ENCODE results near the gene KSR1. TPM values are rescaled to one million over a fixed set of nuclear protein-coding genes. Genes with fewer than 3 reads are reported as not detected.
"Not testable (repeated sequence)": the region's sequence is repeated elsewhere in the genome, so short reads cannot be mapped to it uniquely, and the experiment has no call there.

The KSR1 gene
- total RNA-seq, 1 donor from 2014 or later, result 49.7 TPM

DNA sequence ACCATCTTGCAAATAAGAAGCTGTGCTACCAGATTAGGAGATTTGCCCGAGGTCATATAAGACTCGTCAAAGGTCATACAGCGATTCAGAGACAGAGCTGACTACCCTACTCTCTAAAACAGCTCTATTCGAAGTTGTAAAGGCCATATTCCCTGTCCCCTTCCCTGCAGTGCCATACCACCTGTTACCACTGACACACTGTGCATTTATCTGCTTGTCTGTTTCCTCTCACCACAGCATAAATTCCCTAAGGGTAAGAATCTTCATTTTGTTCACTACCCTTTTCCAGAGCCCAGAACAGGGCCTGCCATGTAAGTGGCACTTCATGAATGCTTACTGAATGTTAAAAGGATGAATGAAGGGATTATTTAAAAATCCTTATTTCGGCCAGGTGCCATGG, 3.4 kb upstream of the KSR1 start:
- no peak for DNase-seq (ENCODE audit: extremely low read depth, low read depth, low spot score)

DNA sequence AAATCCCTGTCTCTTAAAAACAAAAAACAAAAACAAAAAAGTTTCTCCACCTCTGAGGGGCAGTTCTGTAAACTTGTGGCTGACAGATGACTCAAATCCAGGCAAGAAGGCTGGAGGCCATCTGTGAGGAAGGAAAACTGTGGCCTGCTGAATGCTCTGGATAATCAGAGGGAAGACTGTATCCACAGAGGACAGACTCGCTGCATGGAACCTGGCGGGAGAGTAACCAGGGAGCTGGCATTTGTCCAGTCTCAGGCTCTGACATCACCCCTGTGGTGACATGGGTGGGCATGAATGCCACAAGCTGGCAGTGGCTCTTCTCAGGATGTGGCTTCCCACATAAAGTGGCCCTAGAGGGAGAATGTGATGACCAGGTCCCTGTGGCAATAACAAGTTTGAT, 2.8 kb upstream of the KSR1 start:
- no peak for DNase-seq (ENCODE audit: extremely low read depth, low read depth, low spot score)

DNA sequence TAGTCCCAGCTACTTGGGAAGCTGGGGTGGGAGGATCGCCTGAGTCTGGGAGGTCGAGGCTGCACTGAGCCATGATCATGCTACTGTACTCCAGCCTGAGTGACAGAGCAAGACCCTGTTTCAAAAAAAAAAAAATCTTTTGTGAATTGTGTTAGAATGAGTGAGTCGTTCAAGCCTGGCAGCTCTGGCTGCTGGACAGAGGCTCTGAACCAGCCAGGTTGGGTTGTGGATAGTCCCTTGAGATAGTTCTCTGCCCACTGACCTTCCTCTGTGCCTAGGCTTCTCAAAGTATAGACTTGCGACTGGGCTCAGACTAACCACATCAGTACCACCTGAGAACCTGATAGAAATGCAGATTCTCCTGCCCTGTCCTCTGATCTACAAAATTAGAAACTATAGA, 2.2 kb upstream of the KSR1 start:
- no peak for DNase-seq (ENCODE audit: extremely low read depth, low read depth, low spot score)

DNA sequence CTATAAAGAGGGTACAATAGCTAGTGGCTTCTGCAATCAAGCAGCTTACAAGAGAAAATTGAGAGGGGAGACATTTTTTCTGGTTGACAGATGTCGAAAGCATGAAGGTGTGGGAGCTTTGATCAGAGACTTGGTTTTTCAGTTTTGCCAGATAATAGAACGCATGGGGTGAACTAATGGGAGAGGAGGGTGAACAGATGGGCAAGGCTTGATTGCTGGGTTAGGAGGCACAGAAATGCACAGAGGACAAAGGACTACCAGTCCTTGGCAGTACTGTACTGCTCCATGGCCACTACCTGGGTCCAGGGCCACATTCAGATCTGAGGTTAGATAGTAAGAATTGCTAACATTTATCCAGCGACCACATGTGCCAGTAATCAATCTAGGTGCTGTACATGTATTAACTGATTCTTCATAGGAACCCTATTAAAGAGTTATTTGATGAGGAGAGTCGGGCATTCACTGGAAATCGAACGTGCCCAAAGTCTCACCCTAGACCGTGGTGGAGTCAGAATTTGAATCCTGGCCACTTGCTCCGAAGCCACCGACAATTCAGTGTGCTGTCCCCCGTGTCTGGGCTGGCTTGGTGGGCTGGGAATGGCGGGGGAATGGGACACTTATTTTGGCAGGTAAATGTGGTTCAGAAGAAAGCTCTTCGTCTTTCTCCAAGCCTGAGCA, 873 bp upstream of the KSR1 start:
- no peak for DNase-seq (ENCODE audit: extremely low read depth, low read depth, low spot score)

DNA sequence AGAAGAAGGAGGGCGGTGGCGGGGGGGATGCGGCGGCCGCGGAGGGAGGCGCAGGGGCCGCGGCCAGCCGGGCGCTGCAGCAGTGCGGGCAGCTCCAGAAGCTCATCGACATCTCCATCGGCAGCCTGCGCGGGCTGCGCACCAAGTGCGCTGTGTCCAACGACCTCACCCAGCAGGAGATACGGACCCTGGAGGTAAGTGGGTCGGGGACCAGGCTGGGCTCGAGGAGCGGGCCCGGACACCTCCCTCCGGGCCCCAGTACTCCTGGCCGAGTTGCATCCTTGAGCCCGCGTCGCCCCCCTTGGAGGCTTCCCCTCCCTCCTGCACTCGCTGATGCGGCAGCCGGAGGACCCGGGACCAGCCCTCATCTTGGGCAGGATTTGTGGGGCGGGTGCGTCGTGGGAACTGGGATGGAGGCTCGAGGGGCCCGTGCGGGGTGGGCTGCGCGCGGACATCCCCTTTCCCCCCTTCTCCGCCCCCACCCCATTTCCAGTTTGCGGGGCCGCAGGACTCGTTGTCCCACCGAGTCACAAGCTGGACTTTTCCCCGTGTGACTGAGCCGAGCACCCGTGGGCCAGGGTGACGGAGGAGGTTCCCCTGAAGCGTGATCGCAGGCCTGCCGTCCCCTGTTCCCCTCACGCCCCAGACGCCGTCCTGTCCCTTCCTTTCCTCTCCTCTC, 572 bp downstream of the KSR1 start:
- no peak for DNase-seq (ENCODE audit: extremely low read depth, low read depth, low spot score)

DNA sequence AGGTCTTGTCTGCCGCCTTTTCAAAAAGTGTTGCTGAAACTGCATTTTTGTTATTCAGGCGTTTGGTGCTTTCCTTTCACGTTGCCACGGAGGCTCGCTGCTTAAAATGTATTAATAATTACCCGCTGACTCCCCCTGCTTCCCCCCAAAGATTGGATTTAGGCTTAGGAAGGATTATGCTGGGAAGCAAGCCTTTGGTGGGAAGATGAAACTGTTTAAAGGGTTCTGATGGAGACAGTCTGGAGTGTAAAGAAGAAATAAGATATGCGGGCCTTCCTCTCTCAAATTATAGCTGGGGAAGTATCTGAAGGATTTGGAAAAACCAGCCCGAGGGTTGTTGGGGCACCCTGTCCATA, 1.1 kb downstream of the KSR1 start:
- no peak for DNase-seq (ENCODE audit: extremely low read depth, low read depth, low spot score)

DNA sequence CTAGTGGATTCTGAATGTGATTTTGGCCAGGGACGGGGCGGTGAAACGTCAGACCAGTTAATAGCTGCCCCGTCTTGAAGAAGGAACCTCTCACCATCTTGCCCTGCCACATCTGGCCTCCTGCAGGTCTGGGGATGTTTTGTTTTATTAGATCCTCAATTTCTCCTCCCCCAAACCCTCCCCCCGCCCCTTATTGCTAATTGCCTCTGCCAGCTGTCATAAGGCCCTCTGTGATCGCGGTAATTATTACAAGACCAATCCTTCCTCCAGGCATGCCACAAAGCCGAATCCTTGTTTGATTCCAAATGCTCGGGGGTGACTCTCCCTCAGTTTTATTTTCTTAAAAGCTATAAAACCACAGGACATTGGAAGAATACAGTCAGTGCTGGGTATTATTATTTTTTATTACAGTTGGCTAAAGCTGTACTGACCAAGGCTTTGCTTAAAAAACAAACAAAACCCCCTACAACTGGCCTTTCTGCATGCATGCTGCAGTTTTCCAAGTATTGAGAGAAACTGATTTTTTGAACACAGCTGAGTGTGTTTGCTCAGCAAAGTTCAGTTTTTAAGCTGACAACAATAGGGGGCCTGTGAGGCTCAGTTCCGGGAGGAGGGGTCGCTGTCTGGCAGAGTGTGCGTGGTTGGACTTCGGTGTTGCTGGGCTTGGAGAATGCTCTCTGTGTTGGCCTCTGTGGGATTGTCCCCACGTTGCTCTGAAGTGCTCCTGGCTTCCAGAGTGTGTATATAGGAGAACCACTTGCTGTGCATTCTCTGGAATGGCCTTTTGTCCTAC, 1.7 kb downstream of the KSR1 start:
- no peak for DNase-seq (ENCODE audit: extremely low read depth, low read depth, low spot score)

DNA sequence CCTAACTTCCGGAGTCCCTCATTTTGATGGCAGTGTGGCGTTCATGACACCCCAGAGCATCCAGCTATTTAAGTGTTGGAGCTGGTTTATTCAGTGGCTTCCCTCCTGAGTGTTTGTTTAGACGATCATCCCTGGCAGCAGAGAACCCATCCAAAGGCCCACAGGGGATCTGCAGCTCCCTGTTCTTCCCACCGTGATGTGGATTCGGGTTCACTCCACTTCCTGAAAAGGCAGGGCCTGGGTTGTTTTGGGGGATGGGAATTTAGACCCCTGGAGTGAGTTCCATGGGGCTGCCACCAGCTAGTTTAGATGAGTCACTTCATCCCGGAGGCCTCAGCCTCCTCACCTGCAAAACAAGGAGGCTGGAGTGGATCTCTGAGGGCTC, 2.3 kb downstream of the KSR1 start:
- no peak for DNase-seq (ENCODE audit: extremely low read depth, low read depth, low spot score)

DNA sequence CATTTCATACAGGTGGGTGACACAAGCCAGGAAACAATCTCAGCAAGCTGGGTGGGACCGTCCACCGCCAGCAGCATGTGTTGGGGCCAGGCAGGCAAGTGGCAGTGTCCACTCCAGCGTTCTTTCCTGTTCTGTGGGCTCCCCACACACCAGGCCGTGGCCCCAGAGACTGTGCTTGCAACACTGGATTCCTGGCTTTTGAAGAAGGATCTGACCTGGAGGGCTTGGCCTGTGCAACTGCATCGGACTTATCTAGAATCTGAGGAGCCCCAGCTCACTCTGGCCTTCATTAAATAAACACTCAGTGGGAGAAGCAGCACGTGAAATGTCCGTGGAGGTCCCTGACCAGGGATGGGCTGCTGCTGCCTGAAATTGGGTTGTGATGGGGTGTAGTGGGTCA, 3.2 kb downstream of the KSR1 start:
- no peak for DNase-seq (ENCODE audit: extremely low read depth, low read depth, low spot score)

DNA sequence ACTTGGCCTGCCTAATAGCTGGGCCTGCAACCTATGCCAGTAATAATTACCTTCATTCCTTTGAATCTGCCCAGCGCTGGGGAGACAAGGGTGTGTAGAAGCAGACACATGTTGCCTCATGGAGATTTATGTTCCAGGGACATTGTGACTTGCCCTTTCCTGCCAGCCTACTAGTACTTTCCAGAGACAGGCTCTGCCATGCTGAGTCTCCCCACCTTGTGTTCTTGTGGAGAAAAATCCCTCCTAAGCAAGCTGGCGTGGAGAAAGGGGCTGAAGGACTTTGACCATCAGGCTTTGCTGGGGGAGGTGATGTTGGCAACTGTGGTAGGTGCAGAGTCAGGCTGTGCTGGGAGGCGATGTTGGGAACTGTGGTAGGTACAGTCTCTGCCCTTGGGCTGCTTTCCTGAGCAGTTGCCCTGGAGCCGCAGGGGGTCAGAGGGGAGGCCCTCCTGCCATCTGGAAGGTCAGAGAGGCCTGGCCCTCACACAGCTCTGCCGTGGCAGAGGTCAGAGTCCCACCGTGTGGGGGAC, 4.0 kb downstream of the KSR1 start:
- no peak for DNase-seq (ENCODE audit: extremely low read depth, low read depth, low spot score)

DNA sequence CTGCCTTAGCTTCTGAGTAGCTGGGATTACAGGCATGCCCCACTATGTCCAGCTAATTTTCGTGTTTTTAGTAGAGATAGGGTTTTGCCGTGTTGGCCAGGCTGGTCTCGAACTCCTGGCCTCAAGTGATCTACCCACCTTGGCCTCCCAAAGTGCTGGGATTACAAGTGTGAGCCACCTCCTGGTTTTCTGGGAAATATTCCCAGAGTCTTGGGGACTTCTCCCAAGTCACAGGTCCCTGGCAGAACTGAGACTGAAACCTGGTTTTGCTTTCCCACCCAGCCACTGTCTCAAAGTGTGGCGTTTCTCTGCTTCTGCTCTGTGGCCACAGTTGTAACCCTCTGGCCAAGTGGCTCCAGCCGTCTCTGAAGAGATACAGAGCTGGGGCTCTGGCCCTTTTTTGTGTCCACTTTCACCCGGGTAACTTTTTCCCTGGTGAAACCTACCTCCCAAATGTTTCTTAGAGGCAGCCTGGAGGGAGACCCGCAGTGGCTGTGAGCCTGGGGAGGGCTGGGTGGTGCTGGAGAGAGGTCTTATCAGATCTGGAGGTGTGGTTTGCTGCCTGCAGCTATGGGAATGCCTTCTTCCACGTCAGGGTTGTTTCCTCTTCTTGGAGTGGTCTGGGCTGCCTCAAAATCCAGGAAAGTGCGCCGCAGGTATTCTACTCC, 5.1 kb downstream of the KSR1 start:
- no peak for DNase-seq (ENCODE audit: extremely low read depth, low read depth, low spot score)

DNA sequence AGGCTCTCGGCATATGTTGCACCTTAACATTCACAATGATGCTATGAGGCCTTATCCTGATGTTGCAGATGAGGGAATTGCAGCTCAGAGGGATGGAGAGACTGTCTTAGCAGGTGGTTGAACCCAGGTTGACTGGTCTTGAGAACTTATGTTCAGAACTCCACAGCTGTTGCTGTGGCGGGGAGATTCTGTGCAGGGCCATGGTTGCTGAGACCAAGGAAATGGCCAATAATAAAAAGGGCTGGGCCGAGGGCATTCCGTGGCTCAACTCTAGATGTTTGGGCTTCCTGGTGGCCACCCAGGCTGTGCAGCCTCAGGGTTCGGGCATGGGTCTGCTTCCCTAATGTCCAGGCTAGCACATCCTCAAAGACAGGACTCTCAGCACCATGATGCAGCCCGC, 5.9 kb downstream of the KSR1 start:
- DNase-seq (ENCODE audit: extremely low read depth, low read depth, low spot score), result no peak

DNA sequence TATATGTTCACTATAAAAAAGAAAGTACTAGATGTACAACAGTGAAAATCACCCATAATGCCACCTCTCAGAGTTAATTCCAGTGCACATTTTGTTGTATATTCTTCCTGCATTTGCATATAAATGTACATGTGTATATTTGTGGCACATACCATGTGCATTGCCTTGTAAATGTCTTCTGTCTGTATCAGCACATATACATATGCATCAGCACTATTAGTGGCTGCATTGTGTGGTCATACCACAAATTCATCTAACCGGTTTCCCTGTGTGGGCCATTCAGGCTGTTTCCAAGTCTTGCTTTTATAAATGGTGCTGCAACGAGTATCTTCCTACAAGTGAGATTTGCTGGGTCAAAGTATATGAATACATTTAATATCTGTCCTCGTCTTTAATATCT, 6.5 kb downstream of the KSR1 start:
- no peak for DNase-seq (ENCODE audit: extremely low read depth, low read depth, low spot score)

DNA sequence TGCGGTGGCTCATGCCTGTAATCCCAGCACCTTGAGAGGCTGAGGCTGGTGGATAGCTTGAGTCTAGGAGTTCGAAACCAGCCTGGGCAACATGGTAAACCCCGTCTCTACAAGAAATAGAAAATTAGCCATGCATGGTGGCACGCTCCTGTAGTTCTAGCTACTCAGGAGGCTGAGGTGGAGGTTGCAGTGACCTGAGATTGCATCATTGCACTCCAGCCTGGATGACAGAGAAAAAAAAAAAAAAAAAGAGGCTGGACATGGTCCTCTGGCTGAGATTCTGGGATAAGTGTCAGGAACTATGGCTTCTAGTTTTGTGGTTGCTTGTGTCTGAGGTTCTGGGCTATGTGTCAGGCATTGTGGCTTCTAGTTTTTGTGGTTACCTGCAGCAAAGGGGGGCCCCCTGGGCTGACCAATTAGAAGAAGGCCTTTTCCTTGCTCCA, 7.0 kb downstream of the KSR1 start:
- DNase-seq (ENCODE audit: extremely low read depth, low read depth, low spot score), result no peak

DNA sequence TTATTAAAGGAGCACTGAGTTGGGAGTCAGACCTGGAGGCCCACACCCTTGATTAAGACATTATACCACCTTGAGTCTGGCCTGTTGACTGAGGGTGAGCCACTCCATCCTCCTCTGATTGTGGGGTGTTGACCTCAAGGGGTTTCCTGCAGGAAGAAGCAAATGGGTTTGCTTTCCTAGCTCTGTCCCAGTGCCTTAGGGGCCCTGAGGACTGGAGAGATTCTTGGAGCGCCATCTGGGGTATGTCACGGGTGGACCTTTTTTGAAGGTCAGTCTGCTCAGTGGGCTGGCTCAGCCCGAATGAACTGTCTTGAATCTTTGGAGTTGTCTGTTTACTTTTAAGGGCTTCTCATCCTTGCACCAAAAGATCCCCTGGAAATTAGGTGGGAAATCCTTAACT, 7.8 kb downstream of the KSR1 start:
- not testable (repeated sequence) for DNase-seq (ENCODE audit: extremely low read depth, low read depth, low spot score)

DNA sequence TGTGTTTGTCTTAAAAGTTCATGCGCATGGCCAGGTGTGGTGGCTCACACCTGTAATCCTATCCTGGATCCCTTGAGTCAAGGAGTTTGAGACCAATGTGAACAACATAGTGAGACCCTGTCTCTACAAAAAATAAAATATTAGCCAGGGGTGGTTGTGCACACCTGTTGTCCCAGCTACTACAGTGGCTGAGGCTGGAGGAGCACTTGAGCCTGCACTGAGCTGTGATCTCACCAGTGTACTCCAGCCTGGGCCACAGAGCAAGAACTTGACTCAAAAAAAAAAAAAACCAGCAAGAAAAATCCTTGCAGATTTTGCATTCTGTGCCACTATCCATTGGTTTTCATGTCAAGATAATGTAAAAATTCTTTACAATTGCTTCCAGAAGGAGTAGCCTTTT, 8.2 kb downstream of the KSR1 start:
- DNase-seq (ENCODE audit: extremely low read depth, low read depth, low spot score), result no peak

DNA sequence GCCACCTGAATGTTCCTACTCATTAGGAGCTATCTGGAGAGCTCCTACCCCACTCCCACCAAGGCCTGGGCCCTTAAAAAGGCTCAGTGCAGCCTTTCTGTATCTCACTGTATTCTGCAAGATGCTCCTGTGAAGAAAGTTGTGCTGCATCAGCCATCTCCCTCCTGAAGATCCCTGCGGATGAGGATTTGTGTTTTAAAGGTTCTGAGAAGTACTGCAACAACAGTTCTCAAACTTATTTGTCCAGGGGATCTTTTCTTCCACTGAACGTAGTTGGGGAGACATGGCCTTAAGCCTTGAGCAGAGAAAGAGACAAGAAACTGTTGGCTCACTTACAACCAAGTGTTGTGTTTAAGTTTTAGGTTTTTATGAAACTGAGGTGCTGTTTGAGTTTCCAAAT, 9.6 kb downstream of the KSR1 start:
- DNase-seq (ENCODE audit: extremely low read depth, low read depth, low spot score), result not testable (repeated sequence)

DNA sequence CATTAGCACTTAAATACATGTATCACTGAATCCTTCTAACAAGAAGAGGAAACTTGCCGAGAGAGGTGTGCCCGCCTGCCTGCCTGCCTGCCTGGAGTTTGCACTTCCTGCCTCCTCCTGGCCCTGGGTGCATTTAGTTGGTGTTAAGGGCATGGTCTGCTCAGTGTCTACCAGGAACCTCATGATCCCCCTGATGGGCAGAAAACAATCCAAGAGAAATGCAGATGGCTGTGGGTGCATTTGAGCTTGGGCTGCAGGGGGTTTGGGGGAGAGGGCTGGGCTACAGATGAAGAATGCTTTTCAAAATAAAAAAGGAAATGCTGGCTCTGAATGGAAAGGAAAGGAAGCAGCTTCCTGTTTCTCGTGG, 10.1 kb downstream of the KSR1 start:
- no peak for DNase-seq (ENCODE audit: extremely low read depth, low read depth, low spot score)

DNA sequence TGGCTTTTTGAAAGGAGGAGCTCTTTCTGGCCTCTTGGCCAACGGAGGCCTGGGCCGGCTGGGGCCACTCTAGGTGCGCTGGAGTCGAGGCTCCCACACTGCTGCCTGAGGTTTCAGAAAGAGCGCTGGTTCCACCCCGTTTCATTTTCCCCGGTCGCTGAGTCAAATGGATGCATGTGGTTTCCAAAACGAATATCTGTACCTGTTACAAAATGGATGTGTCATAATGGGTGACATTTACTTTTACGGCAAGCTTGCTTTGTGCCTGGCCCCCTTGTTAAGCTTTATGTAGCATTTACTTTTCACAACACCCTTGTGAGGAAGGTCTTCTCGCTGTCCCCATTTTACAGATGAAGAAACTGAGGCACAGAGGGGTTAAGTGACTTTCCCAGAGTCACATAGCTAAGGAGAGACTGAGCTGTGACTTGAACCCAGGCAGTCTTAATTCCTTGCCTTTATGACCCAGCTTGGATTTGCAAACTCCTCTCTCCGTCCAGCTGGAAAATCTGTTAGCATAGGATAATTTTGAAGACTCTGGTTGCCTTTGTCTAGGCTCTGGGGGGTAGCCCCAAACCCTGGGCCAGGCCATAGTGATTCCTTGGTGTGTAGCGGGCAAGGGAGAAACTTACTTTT, 10.6 kb downstream of the KSR1 start:
- DNase-seq (ENCODE audit: extremely low read depth, low read depth, low spot score), result no peak

DNA sequence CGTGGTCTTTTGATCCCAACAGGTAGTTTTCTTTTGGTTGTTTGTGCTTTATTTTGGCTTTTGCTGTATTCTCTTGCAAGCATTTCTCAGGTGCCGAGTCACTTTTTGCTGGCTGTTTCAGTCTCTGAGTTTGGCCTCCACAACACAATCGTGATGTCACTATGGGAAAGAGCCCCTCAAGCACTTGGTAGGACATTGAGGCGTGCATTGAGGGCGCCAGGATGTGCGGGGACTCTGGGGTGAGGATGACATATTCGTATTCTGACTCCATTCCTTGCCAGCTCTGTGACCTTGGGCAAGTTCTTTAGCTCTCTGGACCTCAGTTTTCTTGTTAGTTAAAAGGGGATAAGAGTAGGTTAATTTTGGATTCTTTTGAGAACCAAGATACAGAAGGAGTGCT, 13.0 kb downstream of the KSR1 start:
- no peak for DNase-seq (ENCODE audit: extremely low read depth, low read depth, low spot score)
